GM12878 (cell line): Measurements from ENCODE around the gene DLST. TPM values are rescaled to one million over a fixed set of nuclear protein-coding genes. Genes with fewer than 3 reads are reported as not detected.

ENCODE experiments used
- ATAC-seq: fragments of 200-7000 bp; cut with Tn5 transposase; 3 replicates; pipeline ENCODE4 v1.9.1; 2020; ENCODE audit warnings: mild to moderate bottlenecking, moderate library complexity
- BruUV-seq: library from RNA; stranded (reverse); fragments of 400-500 nt; replicated peaks from 2 replicates; lab custom pipeline; 2021; lab: Mats Ljungman, UMichigan
- CTCF ChIA-PET: fragments of 300-600 bp; sonication (Branson Sonifier 250); formaldehyde crosslinking; extraction: SDS; loops from one replicate; lab custom pipeline; 2021; ENCODE audit warnings: inconsistent platforms; lab: Yijun Ruan, JAX
- POLR2A ChIA-PET: fragments of 350-600 bp; formaldehyde crosslinking; extraction: SDS; loops from one replicate; lab custom pipeline; 2021; ENCODE audit warnings: inconsistent platforms; lab: Charles Lee
- RAD21 ChIA-PET: fragments of 300-600 bp; sonication (Branson Sonifier 250); formaldehyde crosslinking; loops from one replicate; lab custom pipeline; 2023; ENCODE audit warnings: antibody characterized with exemption; ENCODE audit not compliant: unreplicated experiment; lab: Charles Lee
- SMC1A ChIA-PET: fragments of 300-600 bp; sonication (Branson Sonifier 250); formaldehyde crosslinking; loops from one replicate; lab custom pipeline; 2023; ENCODE audit not compliant: unreplicated experiment, uncharacterized antibody; lab: Charles Lee
- DNase-seq: peaks from one replicate; pipeline ENCODE4 v3.0.0-alpha.2; 2011; ENCODE audit warnings: low read depth, low spot score
- FAIRE-seq: peaks from 3 replicates; lab custom pipeline; 2011; peaks lifted over from hg19 to GRCh38; lab: Jason Lieb, UNC
- H2AFZ ChIP-seq: 2 replicates; pipeline ENCODE4 v1.6.0; 2011; ENCODE audit warnings: low read depth, low read length, control low read depth; ENCODE audit not compliant: control insufficient read depth
- H3K27ac ChIP-seq: 2 replicates; pipeline ENCODE4 v1.5.1; 2011; ENCODE audit warnings: control low read depth; ENCODE audit not compliant: control insufficient read depth, insufficient read depth
- H3K27me3 ChIP-seq, 2 experiments: replicated peaks in 1 of 2; 2 replicates each; pipeline versions ENCODE4 v1.6.0 to v1.6.1; 2011; ENCODE audit warnings: low read length in 1 of 2; ENCODE audit not compliant: control insufficient read depth in 2 of 2, insufficient read depth in 2 of 2
- H3K36me3 ChIP-seq, 2 experiments: 2 replicates each; pipeline ENCODE4 v1.5.1; 2011; ENCODE audit warnings: low read length in 1 of 2; ENCODE audit not compliant: control insufficient read depth in 2 of 2, insufficient read depth in 2 of 2
- H3K4me1 ChIP-seq: 2 replicates; pipeline ENCODE4 v1.6.1; 2011; ENCODE audit warnings: mild to moderate bottlenecking, low read length, moderate library complexity, mixed read lengths; ENCODE audit not compliant: control insufficient read depth, insufficient read depth
- H3K4me2 ChIP-seq: 2 replicates; pipeline ENCODE4 v1.6.0; 2011; ENCODE audit warnings: control low read depth; ENCODE audit not compliant: control insufficient read depth, insufficient read depth
- H3K4me3 ChIP-seq: fragments of 200-600 bp; sonication (generic); 2 replicates; pipeline ENCODE4 v1.5.1; 2016
- H3K79me2 ChIP-seq: 2 replicates; pipeline ENCODE4 v1.6.0; 2011; ENCODE audit warnings: low read length; ENCODE audit not compliant: control insufficient read depth, insufficient read depth
- H3K9ac ChIP-seq: 2 replicates; pipeline ENCODE4 v1.8.0; 2011; ENCODE audit warnings: low read length, control low read depth, mixed read lengths; ENCODE audit not compliant: control insufficient read depth, insufficient read depth
- H3K9me3 ChIP-seq: replicated peaks from 3 replicates; pipeline ENCODE4 v1.5.1; 2011; ENCODE audit warnings: mild to moderate bottlenecking, low read length; ENCODE audit not compliant: control insufficient read depth, insufficient read depth
- H4K20me1 ChIP-seq: 2 replicates; pipeline ENCODE4 v1.6.0; 2011; ENCODE audit not compliant: control insufficient read depth, insufficient read depth
- ATF2 ChIP-seq: IDR thresholded peaks from 2 replicates; pipeline ENCODE4 v1.6.1; 2012; ENCODE audit warnings: low read length, inconsistent platforms
- EED ChIP-seq: sonication (generic); IDR thresholded peaks from 2 replicates; pipeline ENCODE4 v1.6.1; 2016; ENCODE audit warnings: antibody characterized with exemption, low read depth
- EGR1 ChIP-seq, 2 experiments: IDR thresholded peaks; 1 replicate in 1 of 2; 2 replicates in 1 of 2; pipeline ENCODE4 v1.6.1; 2011 to 2012; ENCODE audit warnings: low read depth in 2 of 2, low read length in 2 of 2, borderline replicate concordance in 1 of 2, mild to moderate bottlenecking in 1 of 2, moderate library complexity in 1 of 2
- EP300 ChIP-seq, 2 experiments: fragments of 150-350 bp in 1 of 2; IDR thresholded peaks; 2 replicates each; pipeline ENCODE4 v1.6.1; 2011 to 2012; ENCODE audit warnings: low read depth in 2 of 2, low read length in 2 of 2, borderline replicate concordance in 1 of 2, improper control_type of control experiment in 1 of 2, inconsistent platforms in 1 of 2; ENCODE audit not compliant: control insufficient read depth in 1 of 2
- GABPA ChIP-seq: IDR thresholded peaks from 2 replicates; pipeline ENCODE4 v1.6.1; 2014; ENCODE audit warnings: antibody characterized with exemption, low read depth, mild to moderate bottlenecking, inconsistent platforms
- HSF1 ChIP-seq: fragments of 150-350 bp; IDR thresholded peaks from 2 replicates; pipeline ENCODE4 v1.6.1; 2014; ENCODE audit warnings: mild to moderate bottlenecking, low read depth, low read length
- MYB ChIP-seq: fragments of 150-350 bp; IDR thresholded peaks from 2 replicates; pipeline ENCODE4 v1.6.1; 2014; ENCODE audit warnings: mild to moderate bottlenecking, low read depth, low read length, borderline replicate concordance
- PAX8 ChIP-seq: fragments of 450-650 bp; IDR thresholded peaks from 2 replicates; pipeline ENCODE4 v1.6.1; 2017; ENCODE audit warnings: mild to moderate bottlenecking, moderate library complexity
- TBL1XR1 ChIP-seq: IDR thresholded peaks from 2 replicates; pipeline ENCODE4 v1.6.1; 2012; ENCODE audit warnings: low read depth, low read length, improper control_type of control experiment
- ZBTB33 ChIP-seq: fragments of 450-650 bp; IDR thresholded peaks from 2 replicates; pipeline ENCODE4 v1.6.1; 2017; ENCODE audit warnings: mild to moderate bottlenecking
- ZBTB4 ChIP-seq: fragments of 450-650 bp; formaldehyde crosslinking; IDR thresholded peaks from 2 replicates; pipeline ENCODE4 v1.4.0; 2022; ENCODE audit warnings: mild to moderate bottlenecking, moderate library complexity
- WGBS: methylation state at CpG from one replicate; pipeline ENCODE4 v1.1.6; 2016; ENCODE audit warnings: low lambda C conversion rate; ENCODE audit not compliant: insufficient replicate concordance, insufficient coverage; ENCODE audit errors: missing lambda C conversion rate; 5-methylcytosine and 5-hydroxymethylcytosine counted together
- in situ Hi-C: fragments of 300-500 bp; cut with MboI; formaldehyde crosslinking; loops from 9 replicates; pipeline ENCODE4 v1.14.3; 2018; ENCODE audit warnings: mixed read lengths
- intact Hi-C: fragments of 100-400 bp; cut with micrococcal nuclease; formaldehyde crosslinking; loops from one replicate; pipeline ENCODE4 v1.14.2; 2022; ENCODE audit not compliant: unreplicated experiment
- polyA plus RNA-seq, 11 experiments: library from polyadenylated mRNA; depleted of rRNA in 4 of 11; unstranded in 6 of 11; stranded (reverse) in 5 of 11; fragments of >200 nt; fragmentation: Nextera tagmentation in 4 of 11; fragmentation: Illumina TruSeq in 1 of 11; extraction: Ambion mirVana in 4 of 11; extraction: Trizol in 1 of 11; gene quantifications; 1 replicate in 1 of 11; 2 replicates in 10 of 11; pipeline versions ENCODE4 v1.2.1 to v1.2.3, GENCODE V29; 2011 to 2016; ENCODE audit warnings: inconsistent platforms in 2 of 11, missing spikeins in 2 of 11, low read depth in 1 of 11
- total RNA-seq, 4 experiments: library from RNA; depleted of rRNA in 3 of 4; stranded (reverse); fragments of >200 nt in 3 of 4; fragmentation: Illumina TruSeq in 1 of 4; extraction: Trizol in 1 of 4; gene quantifications; 2 replicates each; pipeline versions ENCODE4 v1.2.1 to v1.2.3, GENCODE V29; 2013 to 2021
- TF ChIP-seq, protein P1 (sequence below): IDR thresholded peaks from 2 replicates; pipeline ENCODE4 v1.6.1; 2012; ENCODE audit warnings: low read depth, low read length, improper control_type of control experiment
- TF ChIP-seq, protein P2 (sequence below): fragments of 450-650 bp; IDR thresholded peaks from 2 replicates; pipeline ENCODE4 v1.6.1; 2017; ENCODE audit warnings: borderline replicate concordance

Gene DLST
- total and polyA plus RNA-seq, 10 of the 15 experiments (the other 5 are each of a cell fraction or from before 2014, with no cell fraction given) = 2.9 to 141 (median 67.7) TPM

DNA sequence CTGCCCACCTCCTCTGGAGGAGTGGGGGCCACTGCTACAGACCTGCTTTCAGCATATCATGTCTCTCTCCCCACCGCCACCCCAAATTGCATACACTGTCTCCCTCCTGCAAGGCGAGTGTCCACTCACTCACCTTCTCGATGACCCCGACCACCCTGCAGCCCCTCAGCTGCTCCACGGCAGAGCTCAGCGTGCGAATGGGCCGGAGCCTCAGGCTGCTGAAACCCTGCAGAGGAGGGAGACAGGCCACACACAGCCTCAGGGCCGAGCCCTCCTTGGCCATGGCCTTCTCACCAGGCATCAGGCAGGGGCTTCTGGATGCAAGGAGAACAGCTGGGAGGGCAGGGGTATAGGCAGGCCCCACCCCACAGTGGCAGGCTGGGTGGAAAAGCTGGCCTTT, 36.7 kb downstream of the DLST start:
- DNase-seq = no peak
- no peaks in the 10 kb centered on the region for H3K36me3 ChIP-seq
- TF ChIP-seq TBL1XR1 (no peak), ATF2 (no peak), MYB (no peak), ZBTB33 (no peak), EED (no peak), EP300 (IDR thresholded peaks at IDR 0.05; ENCODE audit: borderline replicate concordance in 1 of 2, control insufficient read depth in 1 of 2, low read depth in 2 of 2, low read length in 2 of 2) (no peak), ZBTB4 (no peak), GABPA (no peak), PAX8 (no peak), HSF1 (no peak), EGR1 (IDR thresholded peaks at IDR 0.05; ENCODE audit: borderline replicate concordance in 1 of 2, low read depth in 2 of 2, low read length in 2 of 2) (no peak)
- TF ChIP-seq, protein P1, sequence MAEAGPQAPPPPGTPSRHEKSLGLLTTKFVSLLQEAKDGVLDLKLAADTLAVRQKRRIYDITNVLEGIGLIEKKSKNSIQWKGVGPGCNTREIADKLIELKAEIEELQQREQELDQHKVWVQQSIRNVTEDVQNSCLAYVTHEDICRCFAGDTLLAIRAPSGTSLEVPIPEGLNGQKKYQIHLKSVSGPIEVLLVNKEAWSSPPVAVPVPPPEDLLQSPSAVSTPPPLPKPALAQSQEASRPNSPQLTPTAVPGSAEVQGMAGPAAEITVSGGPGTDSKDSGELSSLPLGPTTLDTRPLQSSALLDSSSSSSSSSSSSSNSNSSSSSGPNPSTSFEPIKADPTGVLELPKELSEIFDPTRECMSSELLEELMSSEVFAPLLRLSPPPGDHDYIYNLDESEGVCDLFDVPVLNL = no peak
- TF ChIP-seq, protein P2, sequence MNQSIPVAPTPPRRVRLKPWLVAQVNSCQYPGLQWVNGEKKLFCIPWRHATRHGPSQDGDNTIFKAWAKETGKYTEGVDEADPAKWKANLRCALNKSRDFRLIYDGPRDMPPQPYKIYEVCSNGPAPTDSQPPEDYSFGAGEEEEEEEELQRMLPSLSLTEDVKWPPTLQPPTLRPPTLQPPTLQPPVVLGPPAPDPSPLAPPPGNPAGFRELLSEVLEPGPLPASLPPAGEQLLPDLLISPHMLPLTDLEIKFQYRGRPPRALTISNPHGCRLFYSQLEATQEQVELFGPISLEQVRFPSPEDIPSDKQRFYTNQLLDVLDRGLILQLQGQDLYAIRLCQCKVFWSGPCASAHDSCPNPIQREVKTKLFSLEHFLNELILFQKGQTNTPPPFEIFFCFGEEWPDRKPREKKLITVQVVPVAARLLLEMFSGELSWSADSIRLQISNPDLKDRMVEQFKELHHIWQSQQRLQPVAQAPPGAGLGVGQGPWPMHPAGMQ = no peak
- TF ChIP-seq, all 136 proteins: peak for 0
- no peak overlapping the region for H2AFZ ChIP-seq
- H4K20me1 ChIP-seq = no peaks in the 10 kb centered on the region
- ChIA-PET CTCF (interaction anchor here (1.1 to 4.7 kb wide), 4 partner anchors 12 to 170 kb away, joined by 3 to 24 read pairs (median 7); no protein-coding TSS in a partner anchor), SMC1A (no interaction called here), POLR2A (no interaction called here), RAD21 (interaction anchor here (0.8 to 2.5 kb wide), 3 partner anchors 22 to 170 kb away, joined by 4 to 8 read pairs (median 5); no protein-coding TSS in a partner anchor)
- H3K27ac ChIP-seq = no peak overlapping the region
- no peak overlapping the region for H3K9ac ChIP-seq
- no peaks in the 10 kb centered on the region for H3K9me3 ChIP-seq
- H3K4me1 ChIP-seq = no peaks in the 10 kb centered on the region; the same call in 1 of the 2 replicates
- ATAC-seq = no peak
- no peak overlapping the region for H3K4me2 ChIP-seq
- in situ Hi-C loops = no loop called here
- WGBS = 87% methylated on average over 9 of the region's 9 CpGs
- no peaks in the 10 kb centered on the region for H3K79me2 ChIP-seq
- no peaks in the 10 kb centered on the region for H3K27me3 ChIP-seq
- intact Hi-C loops = no loop called here
- BruUV-seq = no TSS peak
- no peak overlapping the region for H3K4me3 ChIP-seq
- no peak for FAIRE-seq
